ENCODE results near the gene PKP1. TPM values are rescaled to one million over a fixed set of nuclear protein-coding genes. Genes with fewer than 3 reads are reported as not detected.

PKP1 gene
- total and polyA plus RNA-seq, 4 donors, result 0.08 to 0.39 (median 0.21) TPM

GRCh38 chr1:201344206-201345080, 61.1 kb downstream of the PKP1 start:
- Histone ChIP-seq H3K4me3 (ENCODE audit: low read length in 2 of 2) (no peak overlapping the region), H3K36me3 (ENCODE audit: control insufficient read depth in 1 of 2, insufficient read depth in 2 of 2, low read length in 1 of 2) (no peaks in the 10 kb centered on the region), H3K27me3 (ENCODE audit: control insufficient read depth in 1 of 2, insufficient read depth in 2 of 2, low read length in 1 of 2) (no peaks in the 10 kb centered on the region), H3K9me3 (ENCODE audit: control insufficient read depth, low read length) (no peaks in the 10 kb centered on the region), H3K27ac (ENCODE audit: low read depth in 1 of 2, low read length in 2 of 2) (no peak overlapping the region), H3K4me1 (ENCODE audit: control insufficient read depth in 1 of 2, insufficient read depth in 2 of 2, low read length in 2 of 2) (no peaks in the 10 kb centered on the region)
- peak; percentile 19 to 57 for DNase-seq
- no peak for ATAC-seq (ENCODE audit: low FRiP score)
- intact Hi-C loops (cut with DNase I), result no loop called here
- 78 to 80% methylated on average over 6 to 7 of the region's 7 CpGs for WGBS, 2 donors

GRCh38 chr1:201345081-201345355, 61.7 kb downstream of the PKP1 start:
- no peaks in the 10 kb centered on the region for H3K36me3 ChIP-seq (ENCODE audit: control insufficient read depth in 1 of 2, insufficient read depth in 2 of 2, low read length in 1 of 2)
- WGBS, 2 donors, result 95 to 96% methylated on average over 5 of the region's 5 CpGs
- intact Hi-C loops (cut with DNase I), result no loop called here
- no peak overlapping the region for H3K27ac ChIP-seq (ENCODE audit: low read depth in 1 of 2, low read length in 2 of 2)
- ATAC-seq (ENCODE audit: low FRiP score) (no peak), DNase-seq (peak; percentile 4 to 24)
- H3K4me3 ChIP-seq (ENCODE audit: low read length in 2 of 2), result no peak overlapping the region
- H3K4me1 ChIP-seq (ENCODE audit: control insufficient read depth in 1 of 2, insufficient read depth in 2 of 2, low read length in 2 of 2), result no peaks in the 10 kb centered on the region
- no peaks in the 10 kb centered on the region for H3K27me3 ChIP-seq (ENCODE audit: control insufficient read depth in 1 of 2, insufficient read depth in 2 of 2, low read length in 1 of 2)
- no peaks in the 10 kb centered on the region for H3K9me3 ChIP-seq (ENCODE audit: control insufficient read depth, low read length)

GRCh38 chr1:201346337-201346939, 63.1 kb downstream of the PKP1 start:
- Histone ChIP-seq H3K9me3 (ENCODE audit: control insufficient read depth, low read length) (no peaks in the 10 kb centered on the region), H3K36me3 (ENCODE audit: control insufficient read depth in 1 of 2, insufficient read depth in 2 of 2, low read length in 1 of 2) (no peaks in the 10 kb centered on the region), H3K27me3 (ENCODE audit: control insufficient read depth in 1 of 2, insufficient read depth in 2 of 2, low read length in 1 of 2) (no peaks in the 10 kb centered on the region), H3K4me1 (ENCODE audit: control insufficient read depth in 1 of 2, insufficient read depth in 2 of 2, low read length in 2 of 2) (no peaks in the 10 kb centered on the region), H3K27ac (ENCODE audit: low read depth in 1 of 2, low read length in 2 of 2) (no peak overlapping the region), H3K4me3 (ENCODE audit: low read length in 2 of 2) (no peak overlapping the region)
- WGBS, 2 donors, result 53 to 65% methylated on average over 5 of the region's 5 CpGs
- ATAC-seq (ENCODE audit: low FRiP score) (no peak), DNase-seq (peak; percentile 27 to 41)
- intact Hi-C loops (cut with DNase I), result no loop called here

- Histone ChIP-seq H3K4me3 (ENCODE audit: low read length in 2 of 2) (no peak overlapping the region), H3K36me3 (ENCODE audit: control insufficient read depth in 1 of 2, insufficient read depth in 2 of 2, low read length in 1 of 2) (no peaks in the 10 kb centered on the region), H3K4me1 (ENCODE audit: control insufficient read depth in 1 of 2, insufficient read depth in 2 of 2, low read length in 2 of 2) (no peaks in the 10 kb centered on the region), H3K27ac (ENCODE audit: low read depth in 1 of 2, low read length in 2 of 2) (no peak overlapping the region), H3K9me3 (ENCODE audit: control insufficient read depth, low read length) (no peaks in the 10 kb centered on the region), H3K27me3 (ENCODE audit: control insufficient read depth in 1 of 2, insufficient read depth in 2 of 2, low read length in 1 of 2) (no peaks in the 10 kb centered on the region)
- WGBS, 2 donors, result 31 to 32% methylated on average over 2 of the region's 2 CpGs
- intact Hi-C loops (cut with DNase I), result no loop called here
- DNase-seq (no peak), ATAC-seq (ENCODE audit: low FRiP score) (no peak)
Measured at GRCh38 chr1:201346987-201347386, 63.7 kb downstream of the PKP1 start.

GRCh38 chr1:201347498-201348210, 64.3 kb downstream of the PKP1 start:
- no peaks in the 10 kb centered on the region for H3K27me3 ChIP-seq (ENCODE audit: control insufficient read depth in 1 of 2, insufficient read depth in 2 of 2, low read length in 1 of 2)
- no peak for ATAC-seq (ENCODE audit: low FRiP score)
- no peaks in the 10 kb centered on the region for H3K9me3 ChIP-seq (ENCODE audit: control insufficient read depth, low read length)
- H3K4me3 ChIP-seq (ENCODE audit: low read length in 2 of 2), result no peak overlapping the region
- peak; percentile 4 to 5 for DNase-seq
- WGBS, 2 donors, result 35 to 37% methylated on average over 7 of the region's 7 CpGs
- H3K36me3 ChIP-seq (ENCODE audit: control insufficient read depth in 1 of 2, insufficient read depth in 2 of 2, low read length in 1 of 2), result no peaks in the 10 kb centered on the region
- intact Hi-C loops (cut with DNase I), result no loop called here
- no peak overlapping the region for H3K27ac ChIP-seq (ENCODE audit: low read depth in 1 of 2, low read length in 2 of 2)
- no peaks in the 10 kb centered on the region for H3K4me1 ChIP-seq (ENCODE audit: control insufficient read depth in 1 of 2, insufficient read depth in 2 of 2, low read length in 2 of 2)

- no peak overlapping the region for H3K4me3 ChIP-seq (ENCODE audit: low read length in 2 of 2)
- no peaks in the 10 kb centered on the region for H3K36me3 ChIP-seq (ENCODE audit: control insufficient read depth in 1 of 2, insufficient read depth in 2 of 2, low read length in 1 of 2)
- no peaks in the 10 kb centered on the region for H3K9me3 ChIP-seq (ENCODE audit: control insufficient read depth, low read length)
- no peaks in the 10 kb centered on the region for H3K4me1 ChIP-seq (ENCODE audit: control insufficient read depth in 1 of 2, insufficient read depth in 2 of 2, low read length in 2 of 2)
- intact Hi-C loops (cut with DNase I), result no loop called here
- no peaks in the 10 kb centered on the region for H3K27me3 ChIP-seq (ENCODE audit: control insufficient read depth in 1 of 2, insufficient read depth in 2 of 2, low read length in 1 of 2)
- WGBS, 2 donors, result 27 to 29% methylated on average over 6 of the region's 6 CpGs
- no peak for ATAC-seq (ENCODE audit: low FRiP score)
- peak; percentile 22 to 50 for DNase-seq
- no peak overlapping the region for H3K27ac ChIP-seq (ENCODE audit: low read depth in 1 of 2, low read length in 2 of 2)
Measured at GRCh38 chr1:201348211-201348566, 64.9 kb downstream of the PKP1 start.

GRCh38 chr1:201349092-201349491, 65.8 kb downstream of the PKP1 start:
- DNase-seq, result peak in 1 of 2 donors; percentile 6
- intact Hi-C loops (cut with DNase I), result no loop called here
- Histone ChIP-seq H3K27me3 (ENCODE audit: control insufficient read depth in 1 of 2, insufficient read depth in 2 of 2, low read length in 1 of 2) (no peaks in the 10 kb centered on the region), H3K27ac (ENCODE audit: low read depth in 1 of 2, low read length in 2 of 2) (no peak overlapping the region), H3K4me3 (ENCODE audit: low read length in 2 of 2) (no peak overlapping the region), H3K4me1 (ENCODE audit: control insufficient read depth in 1 of 2, insufficient read depth in 2 of 2, low read length in 2 of 2) (no peaks in the 10 kb centered on the region), H3K36me3 (ENCODE audit: control insufficient read depth in 1 of 2, insufficient read depth in 2 of 2, low read length in 1 of 2) (no peaks in the 10 kb centered on the region), H3K9me3 (ENCODE audit: control insufficient read depth, low read length) (no peaks in the 10 kb centered on the region)
- no peak for ATAC-seq (ENCODE audit: low FRiP score)
- 74 to 79% methylated on average over 4 of the region's 4 CpGs for WGBS, 2 donors

GRCh38 chr1:201350361-201350725, 67.0 kb downstream of the PKP1 start:
- Histone ChIP-seq H3K27ac (ENCODE audit: low read depth in 1 of 2, low read length in 2 of 2) (no peak overlapping the region), H3K4me3 (ENCODE audit: low read length in 2 of 2) (no peak overlapping the region), H3K9me3 (ENCODE audit: control insufficient read depth, low read length) (no peaks in the 10 kb centered on the region), H3K27me3 (ENCODE audit: control insufficient read depth in 1 of 2, insufficient read depth in 2 of 2, low read length in 1 of 2) (no peaks in the 10 kb centered on the region), H3K36me3 (ENCODE audit: control insufficient read depth in 1 of 2, insufficient read depth in 2 of 2, low read length in 1 of 2) (no peaks in the 10 kb centered on the region), H3K4me1 (ENCODE audit: control insufficient read depth in 1 of 2, insufficient read depth in 2 of 2, low read length in 2 of 2) (no peaks in the 10 kb centered on the region)
- DNase-seq (peak; percentile 10 to 53), ATAC-seq (ENCODE audit: low FRiP score) (no peak)
- intact Hi-C loops (cut with DNase I), result no loop called here
- WGBS, 2 donors, result 76 to 86% methylated on average over 2 of the region's 2 CpGs

- Histone ChIP-seq H3K4me3 (ENCODE audit: low read length in 2 of 2) (no peak overlapping the region), H3K27ac (ENCODE audit: low read depth in 1 of 2, low read length in 2 of 2) (no peak overlapping the region), H3K4me1 (ENCODE audit: control insufficient read depth in 1 of 2, insufficient read depth in 2 of 2, low read length in 2 of 2) (no peaks in the 10 kb centered on the region), H3K36me3 (ENCODE audit: control insufficient read depth in 1 of 2, insufficient read depth in 2 of 2, low read length in 1 of 2) (no peaks in the 10 kb centered on the region), H3K27me3 (ENCODE audit: control insufficient read depth in 1 of 2, insufficient read depth in 2 of 2, low read length in 1 of 2) (no peaks in the 10 kb centered on the region), H3K9me3 (ENCODE audit: control insufficient read depth, low read length) (no peaks in the 10 kb centered on the region)
- 88 to 90% methylated on average over 7 of the region's 7 CpGs for WGBS, 2 donors
- ATAC-seq (ENCODE audit: low FRiP score) (no peak), DNase-seq (peak; percentile 13 to 51)
- intact Hi-C loops (cut with DNase I), result no loop called here
Measured at GRCh38 chr1:201350884-201351283, 67.6 kb downstream of the PKP1 start.
